Fibroblast of skin of left quadriceps (primary cell): ENCODE results near the gene EFCAB10.

Experiments used
- DNase-seq, 2 experiments: peaks; one replicate each; pipeline ENCODE4 v3.0.0-alpha.2; 2013; ENCODE audit warnings: low read depth in 2 of 2

The EFCAB10 gene, protein sequence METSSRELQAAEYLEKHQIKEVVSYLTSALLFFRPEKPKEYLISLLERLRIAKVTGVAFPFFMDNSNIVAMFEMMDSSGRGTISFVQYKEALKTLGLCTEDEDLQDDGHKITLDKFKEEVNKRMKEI

DNA sequence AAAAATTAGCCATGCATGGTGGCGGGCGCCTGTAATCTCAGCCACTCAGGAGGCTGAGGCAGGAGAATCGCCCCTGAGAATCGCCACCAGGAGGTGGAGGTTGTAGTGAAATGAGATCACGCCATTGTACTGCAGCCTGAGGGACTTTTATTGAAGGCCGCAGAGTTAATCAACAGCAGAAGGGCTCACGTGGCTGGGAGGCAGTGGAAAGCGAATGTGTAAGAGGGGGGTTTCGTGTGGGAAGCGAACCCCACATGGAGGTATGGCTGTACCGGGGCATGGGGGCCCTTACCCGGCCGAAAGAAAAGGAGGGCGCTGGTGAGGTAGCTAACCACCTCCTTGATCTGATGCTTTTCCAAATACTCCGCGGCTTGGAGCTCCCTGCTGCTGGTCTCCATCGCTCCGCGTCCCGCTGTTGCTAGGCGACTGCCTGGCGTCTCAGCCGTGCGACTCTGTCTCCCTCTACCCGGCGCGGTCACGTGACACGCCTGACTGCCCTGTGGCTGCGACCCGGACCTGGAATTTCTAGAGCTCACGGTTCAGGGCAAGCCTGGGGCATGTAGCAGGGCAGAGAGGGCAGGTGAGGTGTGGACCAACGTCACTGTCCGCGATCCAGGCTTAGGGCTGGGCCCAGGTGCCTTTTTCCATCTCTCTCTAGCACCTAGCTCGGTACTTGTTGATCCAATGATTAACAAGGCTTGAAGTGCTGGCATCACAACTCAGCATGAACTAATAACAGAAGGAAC is at the start of gene EFCAB10:
EFCAB10 (minus strand) TSS at position 428 of the 746 bp plus-strand sequence; CDS start at position 398, 30 bp downstream.
- peak in 1 of 2 experiments; percentile 21 for DNase-seq

DNA sequence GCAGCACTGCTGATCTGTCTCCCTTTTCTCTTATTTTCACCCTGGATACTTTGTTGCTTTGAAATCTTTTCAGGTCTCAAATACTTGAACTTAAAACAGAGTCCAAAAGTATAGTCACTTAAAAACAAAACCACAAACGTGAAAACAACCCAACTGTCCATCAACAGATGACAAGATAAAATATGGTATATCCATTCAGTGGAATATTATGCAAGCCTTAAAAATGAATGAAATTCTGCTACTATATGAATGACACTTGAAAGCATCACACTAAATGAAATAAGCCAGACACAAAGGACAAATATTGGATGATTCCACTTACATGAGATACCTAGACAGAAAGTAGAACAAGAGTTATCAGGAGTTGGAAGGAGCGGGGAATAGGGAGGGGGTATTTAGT is 44.7 kb upstream of the EFCAB10 start:
- no peak for DNase-seq

DNA sequence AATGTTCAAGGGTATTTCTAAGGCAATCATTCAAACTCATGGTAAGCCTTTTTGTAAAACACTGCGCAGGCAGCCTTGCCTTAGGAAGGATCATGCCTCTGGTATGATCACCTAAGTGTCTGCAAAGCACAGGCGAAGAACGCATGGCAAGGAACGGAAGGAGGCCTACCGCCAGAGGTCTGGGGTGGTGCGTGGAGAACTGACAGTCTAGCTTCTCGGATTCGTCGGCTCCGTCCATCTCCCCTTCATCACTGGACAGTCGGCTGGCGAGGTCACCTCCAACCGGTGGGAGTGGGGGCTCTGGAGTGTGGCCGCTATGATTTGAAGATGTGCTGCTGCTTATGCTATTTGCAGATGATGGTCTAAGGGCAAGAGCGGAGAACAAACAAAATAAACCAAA is 42.6 kb upstream of the EFCAB10 start:
- DNase-seq: no peak

DNA sequence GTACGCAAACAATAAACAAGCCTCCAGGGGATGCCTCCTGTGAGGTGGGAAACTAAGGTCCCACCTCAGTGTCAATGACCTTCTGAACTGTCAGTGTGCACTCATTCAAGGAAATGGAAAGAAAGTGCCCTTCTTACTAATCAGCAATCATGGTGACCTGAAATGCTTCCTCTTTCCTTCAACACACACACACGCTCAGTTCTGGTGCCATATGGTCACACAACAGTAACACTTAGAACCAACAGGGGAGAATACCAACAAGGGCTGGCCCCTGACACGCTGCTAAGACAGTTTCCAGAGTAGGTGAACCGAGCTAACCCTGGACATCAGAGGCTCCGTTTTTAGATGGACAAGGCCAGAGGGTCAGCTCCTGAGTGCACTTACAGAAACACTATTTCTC is 42.1 kb upstream of the EFCAB10 start:
- no peak for DNase-seq

DNA sequence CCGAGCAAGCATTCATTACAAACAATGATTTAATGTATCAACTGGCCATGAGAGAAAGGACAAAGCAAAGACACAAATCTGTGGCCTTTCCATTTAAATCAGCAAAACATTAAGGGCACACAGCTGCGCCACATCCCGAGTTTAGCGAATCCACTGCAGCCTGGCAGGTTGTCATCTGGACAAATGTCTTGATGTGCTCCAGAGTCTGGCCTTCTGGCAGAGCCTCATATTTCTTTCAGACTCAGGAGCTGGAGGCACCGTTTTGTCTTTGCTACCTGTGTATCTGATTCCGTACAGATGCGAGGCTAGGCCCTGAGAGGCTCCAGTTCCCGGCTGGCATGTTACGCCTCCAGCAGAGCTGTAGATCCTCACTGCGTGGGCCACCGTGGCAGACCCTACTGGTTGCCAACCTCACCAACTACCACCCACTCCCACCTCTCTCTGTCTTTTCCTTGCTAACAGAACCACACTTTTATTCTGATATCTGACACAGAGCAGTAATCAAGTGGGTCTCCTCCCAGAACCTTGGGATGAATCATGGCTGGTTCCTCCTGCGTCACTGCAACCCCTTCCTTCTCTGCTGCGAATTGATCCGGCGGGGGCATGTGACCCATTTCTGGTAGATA is 40.9 kb upstream of the EFCAB10 start:
- DNase-seq: no peak

DNA sequence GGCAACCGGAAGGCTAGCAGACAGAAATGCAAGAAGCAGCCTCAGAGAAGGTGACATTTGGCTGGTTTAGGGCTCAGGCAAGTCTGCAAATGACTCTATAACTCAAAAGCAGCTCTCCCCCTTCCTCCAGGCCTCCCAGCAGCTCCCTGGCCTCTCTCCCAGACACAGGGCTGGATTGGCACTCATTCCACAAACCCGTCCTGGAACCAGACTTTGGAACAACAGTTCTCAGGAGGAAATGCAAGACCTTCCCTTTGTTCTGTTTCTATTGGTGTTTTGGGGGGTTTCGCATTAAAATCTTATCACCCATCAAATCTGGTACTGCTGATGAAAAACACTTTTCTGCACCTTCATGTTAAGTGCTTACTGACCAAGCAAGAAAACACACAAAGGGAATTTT is 40.3 kb upstream of the EFCAB10 start:
- peak in 1 of 2 experiments; percentile 10 for DNase-seq

DNA sequence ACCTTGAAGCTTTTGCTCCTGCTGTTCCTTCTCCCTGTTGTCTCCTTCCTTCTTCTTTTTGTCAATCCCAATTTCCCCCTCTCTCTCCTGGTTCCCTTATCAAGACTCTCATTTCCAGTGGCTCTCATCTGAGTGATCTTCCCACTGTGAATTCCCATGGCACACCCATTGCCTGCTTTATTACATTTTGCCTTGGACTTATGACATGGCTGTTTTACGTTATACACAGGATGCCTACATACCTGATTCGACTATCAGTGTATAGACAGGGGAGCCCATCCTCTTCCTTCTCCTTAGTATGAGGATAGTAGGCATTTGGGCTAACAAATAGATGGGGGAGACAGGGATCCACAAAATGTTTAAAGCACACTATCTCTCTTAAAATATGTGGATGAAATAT is 39.9 kb upstream of the EFCAB10 start:
- no peak for DNase-seq

DNA sequence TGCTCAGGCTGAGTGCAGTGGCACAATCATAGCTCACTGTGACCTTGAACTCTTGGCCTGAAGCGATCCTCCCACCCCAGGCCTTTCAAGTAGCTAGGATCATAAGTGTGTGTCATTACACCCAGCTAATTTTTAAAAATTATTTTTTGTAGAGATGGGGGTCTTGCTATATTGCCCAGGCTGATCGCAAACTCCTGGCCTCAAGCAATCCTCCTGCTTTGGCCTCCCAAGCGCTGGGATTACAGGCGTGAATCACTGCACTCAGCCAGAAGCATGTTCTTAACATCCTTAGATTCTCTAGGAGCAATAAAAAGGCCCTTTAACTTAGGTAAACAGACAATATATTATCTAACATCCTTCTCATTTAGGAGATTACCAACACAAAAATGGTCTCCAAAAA is 38.3 kb upstream of the EFCAB10 start:
- no peak for DNase-seq

DNA sequence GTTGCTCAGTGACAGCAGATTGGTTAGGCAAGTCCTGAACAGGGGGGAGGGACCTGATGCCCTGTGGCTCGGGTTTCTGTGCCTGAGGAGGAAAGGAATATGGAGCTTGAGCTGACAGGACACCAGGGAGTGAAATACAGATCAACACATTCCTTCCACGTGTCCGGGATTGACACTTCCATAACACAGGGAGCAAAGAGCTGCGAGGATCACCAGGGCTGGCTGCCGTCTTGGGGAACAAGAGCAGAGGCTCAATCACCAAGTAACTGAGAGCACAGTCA is 36.7 kb upstream of the EFCAB10 start:
- DNase-seq: no peak

DNA sequence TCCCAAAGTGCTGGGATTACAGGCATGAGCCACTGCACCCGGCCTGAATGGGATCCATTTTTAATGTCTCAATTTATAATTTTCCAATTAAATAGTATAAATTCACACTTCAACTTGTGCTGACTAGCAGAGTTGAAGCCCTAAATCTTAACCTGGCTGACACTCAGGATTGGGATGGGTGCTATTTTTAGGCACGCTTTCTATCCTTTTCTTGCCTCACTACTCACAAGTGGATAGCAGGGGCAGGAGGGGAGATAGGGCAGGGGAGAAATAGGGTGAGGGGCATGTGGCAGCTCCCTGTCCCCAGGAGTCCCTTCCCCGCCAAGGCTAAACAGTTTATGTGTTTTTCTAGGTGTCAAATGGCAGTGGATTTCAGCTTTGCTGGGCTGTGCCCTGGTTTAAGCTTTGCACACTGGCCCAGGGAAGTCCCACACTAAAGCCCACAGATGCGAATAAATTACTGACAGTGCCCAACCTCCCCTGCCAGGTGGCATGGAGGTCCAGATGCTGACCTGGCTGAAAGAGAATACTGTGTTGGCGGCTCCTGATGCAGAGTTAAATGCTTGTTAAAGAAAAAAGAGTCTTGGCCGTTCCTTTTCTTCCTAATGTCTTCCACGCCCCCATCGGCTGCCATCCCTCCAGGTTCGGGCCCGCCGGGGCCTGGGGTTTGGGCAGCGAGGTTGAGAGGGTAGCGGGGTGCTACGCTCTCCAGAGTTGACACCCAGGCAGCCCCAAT is 36.2 kb upstream of the EFCAB10 start:
- DNase-seq: no peak

DNA sequence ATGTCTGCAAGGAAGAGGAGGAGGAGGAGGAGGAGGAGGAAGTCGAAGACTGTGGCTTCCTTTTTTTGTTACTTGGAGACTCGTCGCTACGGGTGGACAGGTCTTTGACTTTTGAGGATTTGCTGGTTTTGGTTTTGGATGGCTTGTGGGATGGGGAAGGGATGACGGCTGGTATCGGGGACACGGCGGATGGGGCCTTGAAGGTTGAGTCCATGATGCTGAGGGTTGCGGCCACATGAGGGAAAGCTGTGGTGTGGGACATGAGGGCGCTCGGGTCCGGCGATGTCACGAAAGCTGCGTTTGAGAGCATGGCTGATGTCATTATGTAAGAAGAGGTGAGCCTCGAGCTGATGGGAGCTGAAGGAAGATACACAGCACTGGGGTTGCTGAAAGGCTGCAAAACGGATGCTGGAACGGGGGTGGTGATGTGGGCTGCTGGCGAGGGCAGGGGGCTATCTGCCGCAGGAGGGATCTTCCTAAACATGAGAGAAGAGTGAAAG is 33.1 kb upstream of the EFCAB10 start:
- no peak for DNase-seq

DNA sequence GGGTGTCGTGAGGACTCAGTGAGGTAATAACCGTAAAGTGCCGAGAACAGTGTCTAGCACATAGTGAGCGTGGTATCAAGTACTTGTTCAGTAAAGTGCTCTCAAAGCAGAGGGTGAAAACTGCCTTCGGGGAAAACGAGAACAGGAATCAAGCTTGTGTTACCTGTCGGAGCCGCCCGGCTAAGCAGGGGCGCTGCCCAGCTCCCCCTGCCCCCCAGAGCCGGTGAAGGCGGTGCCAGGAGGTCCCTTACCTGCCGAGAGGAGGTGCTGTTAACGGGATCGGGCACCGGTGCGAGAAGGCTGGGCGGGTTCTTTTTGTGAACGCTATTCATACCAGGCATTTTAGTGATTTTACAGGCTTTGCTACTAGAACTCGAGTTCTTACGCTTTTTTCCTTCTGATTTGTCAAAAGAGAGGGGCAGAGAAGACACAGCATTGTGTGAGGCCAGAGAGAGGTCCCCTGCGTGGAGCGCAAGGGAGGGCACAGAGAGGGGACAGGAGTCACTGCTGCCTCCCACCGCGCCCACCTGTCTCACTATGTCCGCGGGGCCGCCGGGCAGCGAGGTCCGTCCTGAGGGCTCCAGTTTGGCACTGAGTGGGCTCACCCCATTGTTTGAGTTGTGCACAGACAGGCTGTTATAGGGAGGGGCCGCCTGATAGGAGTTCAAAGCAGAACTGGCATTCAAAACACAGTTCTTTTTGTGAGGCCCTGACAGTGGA is 32.5 kb upstream of the EFCAB10 start:
- DNase-seq: no peak

DNA sequence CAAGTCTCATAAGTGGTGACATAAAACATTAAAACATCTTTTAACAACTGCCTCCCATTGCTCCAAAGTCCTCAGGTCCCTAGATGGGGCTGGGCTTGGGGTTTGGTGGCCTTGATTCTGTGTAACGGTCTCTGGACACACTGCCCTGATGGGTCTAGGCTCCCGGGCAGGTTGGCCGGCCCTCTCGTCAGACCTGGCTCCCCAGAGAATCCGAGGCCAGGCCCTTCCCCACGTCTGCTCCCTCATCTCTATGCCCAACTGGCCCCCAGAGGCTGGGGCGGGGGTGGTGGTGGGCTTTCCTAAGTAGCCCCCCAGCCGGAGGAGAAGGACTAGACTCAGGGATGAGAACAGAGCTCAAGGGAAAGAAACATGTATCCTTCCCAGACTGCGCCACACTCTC is 31.5 kb upstream of the EFCAB10 start:
- no peak for DNase-seq

DNA sequence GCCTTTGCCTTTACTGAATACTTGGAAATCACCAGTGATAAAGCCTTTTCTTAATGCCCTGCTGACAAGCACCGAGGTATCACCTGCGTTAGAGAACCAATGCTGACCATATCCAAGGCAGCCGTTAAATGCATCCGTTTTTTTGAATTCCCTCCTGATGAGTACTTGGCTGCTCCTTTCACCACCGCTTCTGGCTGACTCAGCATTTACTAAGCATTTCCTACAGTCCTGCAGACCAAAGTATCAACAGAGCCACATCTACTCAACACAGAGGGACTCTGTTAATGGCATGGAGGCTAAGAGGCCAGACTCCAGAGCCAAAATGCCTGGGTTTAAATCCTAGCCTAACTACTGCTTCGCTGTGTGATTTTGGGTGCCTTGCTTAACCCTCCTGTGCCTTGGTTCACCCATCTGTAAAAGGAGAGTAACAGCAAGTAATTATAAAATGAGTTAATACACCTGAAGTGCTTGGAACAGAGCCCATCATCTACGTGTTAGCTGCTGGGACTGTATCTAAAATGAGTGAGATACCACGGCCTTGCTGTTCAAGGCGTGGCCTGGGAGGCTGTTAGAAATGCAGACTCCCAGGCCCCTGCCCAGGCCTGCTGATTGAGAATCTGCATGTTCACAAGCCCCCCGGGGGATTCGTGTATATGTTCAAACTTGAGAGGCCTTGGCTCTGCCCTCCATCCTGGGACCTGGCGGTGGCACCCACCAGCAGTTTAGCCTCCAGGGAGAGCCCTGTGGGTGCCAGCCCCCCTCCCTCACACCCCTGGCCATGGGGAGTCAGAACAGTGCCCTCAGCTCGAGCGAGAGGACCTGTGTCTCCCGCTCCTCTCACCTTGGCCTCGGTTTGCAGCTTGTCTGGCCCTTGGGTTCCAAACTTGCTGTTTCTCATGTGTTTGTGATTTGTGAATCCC is 30.8 kb upstream of the EFCAB10 start:
- DNase-seq: no peak

DNA sequence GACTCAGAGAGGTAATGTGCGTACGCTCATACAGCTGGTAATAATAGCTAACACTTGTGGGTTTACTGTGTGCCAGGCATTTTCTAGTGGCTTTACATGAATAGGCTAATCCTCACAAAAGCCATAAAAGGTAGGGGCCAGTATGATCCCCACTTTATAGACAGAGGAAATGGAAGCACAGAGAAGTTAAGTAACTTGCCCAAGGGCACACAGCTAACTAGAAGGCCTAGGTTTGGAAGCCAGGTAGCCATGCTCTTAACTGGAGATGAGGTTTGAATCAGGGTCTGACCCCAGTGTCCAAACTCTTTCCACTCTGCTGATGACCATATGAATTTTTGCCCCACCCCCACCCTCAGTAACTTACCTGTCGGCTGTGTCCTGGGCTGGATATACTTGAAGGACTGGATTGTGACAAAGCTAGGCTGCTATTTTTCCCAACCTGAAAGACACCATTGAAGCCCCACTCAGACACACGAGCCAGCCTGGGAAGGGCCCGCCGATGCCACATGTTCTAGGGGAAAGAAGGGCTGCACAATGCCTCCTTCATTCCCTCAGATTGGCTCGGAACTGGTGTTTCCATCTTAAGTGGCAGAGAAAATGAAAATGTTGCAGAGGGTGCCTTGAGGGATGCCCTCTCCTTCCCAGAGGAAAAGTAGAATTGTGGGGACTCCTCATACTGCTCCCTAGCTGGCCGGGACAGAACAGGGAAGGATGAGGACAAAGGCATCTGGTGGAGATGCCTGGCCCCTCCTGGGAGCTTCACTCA is 29.1 kb upstream of the EFCAB10 start:
- DNase-seq: no peak

DNA sequence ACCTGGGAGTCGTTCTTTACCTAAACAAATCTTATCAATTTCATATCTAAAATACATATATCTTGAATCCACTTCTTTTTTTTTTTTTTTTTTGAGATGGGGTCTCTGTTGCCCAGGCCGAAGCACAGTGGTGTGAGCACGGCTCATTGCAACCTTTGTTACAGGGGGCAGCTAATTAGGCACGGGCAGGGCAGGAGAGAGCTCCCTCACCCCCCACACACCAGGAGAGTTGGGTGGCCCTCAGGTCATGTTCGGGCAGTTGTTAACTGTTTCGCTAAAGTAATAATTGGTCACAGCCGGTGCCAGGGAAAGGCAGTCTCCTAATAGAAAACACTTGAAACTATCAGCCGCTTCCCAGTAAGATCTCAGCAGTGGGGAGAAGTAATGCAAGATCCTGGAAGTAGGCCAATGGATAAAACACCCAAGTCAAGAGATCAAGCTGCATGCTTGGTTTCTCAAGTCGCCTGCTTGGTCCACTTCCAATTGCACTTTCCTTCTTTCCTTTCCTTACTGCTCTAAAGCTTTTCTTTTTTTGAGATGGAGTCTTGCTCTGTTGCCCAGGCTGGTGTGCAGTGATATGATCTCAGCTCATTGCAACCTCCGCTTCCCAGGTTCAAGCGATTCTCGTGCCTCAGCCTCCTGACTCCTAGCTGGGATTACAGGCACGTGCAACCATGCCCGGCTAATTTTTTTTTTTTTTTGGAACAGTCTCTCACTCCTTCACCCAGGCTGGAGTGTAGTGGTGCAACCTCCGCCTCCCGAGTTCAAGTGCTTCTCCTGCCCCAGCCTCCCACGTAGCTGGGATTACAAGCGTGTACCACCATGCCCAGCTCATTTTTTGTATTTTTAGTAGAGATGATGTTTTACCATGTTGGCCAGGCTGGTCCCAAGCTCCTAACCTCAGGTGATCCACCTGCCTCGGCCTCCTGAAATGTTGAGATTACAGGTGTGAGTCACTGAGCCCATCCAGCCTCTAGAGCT is 21.3 kb upstream of the EFCAB10 start:
- DNase-seq: peak in 1 of 2 experiments; percentile 34

DNA sequence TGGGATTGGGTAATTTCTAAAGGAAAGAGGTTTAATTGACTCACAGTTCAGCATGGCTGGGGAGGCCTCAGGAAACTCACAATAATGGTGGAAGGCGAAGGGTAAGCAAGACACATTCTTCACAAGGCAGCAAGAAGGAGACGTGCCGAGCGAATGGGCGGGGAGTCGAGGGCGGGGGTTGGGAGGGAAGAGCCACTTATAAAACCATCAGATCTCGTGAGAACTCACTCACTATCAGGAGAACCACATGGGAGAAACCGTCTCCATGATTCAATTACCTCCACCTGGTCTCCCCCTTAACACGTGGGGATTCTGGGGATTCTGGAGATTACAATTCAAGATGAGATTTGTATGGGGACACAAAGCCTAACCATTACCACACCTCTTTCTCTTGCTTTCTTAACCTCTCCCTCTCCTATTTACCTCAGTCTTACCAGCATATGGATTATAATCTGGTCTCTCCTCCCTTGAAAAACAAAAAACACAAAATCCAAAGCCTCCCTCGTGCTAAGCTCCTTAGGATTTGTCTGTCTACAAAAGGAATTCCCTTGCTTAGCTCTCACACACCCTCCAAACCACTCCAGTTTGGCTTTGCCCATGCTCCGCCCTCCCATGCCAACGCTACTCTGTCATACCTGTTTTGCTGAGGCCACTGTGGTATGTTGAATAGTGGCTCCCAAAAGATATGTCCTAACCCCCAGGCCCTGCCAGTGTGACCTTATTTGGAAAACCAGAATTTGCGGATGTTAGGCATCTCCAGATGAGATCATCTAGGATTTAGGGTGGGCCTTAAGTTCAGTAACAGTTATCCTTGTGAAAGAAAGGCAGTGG is 19.6 kb upstream of the EFCAB10 start:
- no peak for DNase-seq

DNA sequence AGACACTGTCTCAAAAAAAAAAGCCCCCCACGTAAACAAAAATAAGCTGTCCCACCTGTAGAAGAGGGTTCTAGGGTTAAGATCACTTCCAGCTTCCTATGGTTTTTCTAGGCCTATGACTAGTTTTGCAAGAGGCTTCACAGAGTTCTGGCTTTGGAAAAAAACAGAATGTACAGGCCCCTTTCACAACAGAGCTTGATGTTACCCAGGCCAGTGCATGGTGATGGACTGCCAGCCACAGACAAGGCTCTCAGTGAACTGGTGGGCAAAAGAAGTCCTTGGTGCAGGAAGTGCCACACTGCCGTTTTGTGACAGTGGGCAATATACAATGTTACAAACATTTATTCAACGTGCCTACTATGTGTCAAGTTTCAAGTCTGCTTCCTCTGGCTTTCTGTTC is 18.3 kb upstream of the EFCAB10 start:
- no peak for DNase-seq
